C4-2B (cell line): Measurements from ENCODE around the gene GLI1.

ENCODE experiments used
- H3K27ac ChIP-seq: fragments of 450-650 bp; 2 replicates; pipeline ENCODE4 v1.5.1; 2017
- CTCF ChIP-seq: fragments of 450-650 bp; conservative IDR thresholded peaks from 2 replicates; pipeline ENCODE4 v1.5.1; 2017; ENCODE audit warnings: mild to moderate bottlenecking
- ZFX ChIP-seq: fragments of 450-650 bp; IDR thresholded peaks from 2 replicates; pipeline ENCODE4 v1.6.1; 2017

The GLI1 gene

GRCh38 chr12:57518920-57519795, 59.6 kb downstream of the GLI1 start:
- no peak for TF ChIP-seq CTCF
- TF ChIP-seq ZFX: no peak
- H3K27ac ChIP-seq: peak overlapping the region; percentile 88

GRCh38 chr12:57519796-57520052, 60.1 kb downstream of the GLI1 start:
- H3K27ac ChIP-seq: peak overlapping the region; percentile 88

GRCh38 chr12:57520053-57520818, 60.7 kb downstream of the GLI1 start, which contains the start of gene DDIT3:
TSS of gene DDIT3 (minus strand) at chr12:57520514. CDS start at chr12:57517406, 3,108 bp downstream.
- TF ChIP-seq CTCF (no peak), ZFX (peak; percentile 56; the same call in 1 of the 2 replicates)

More at GRCh38 chr12:57519796-57520052, 60.1 kb downstream of the GLI1 start:
- no peak for TF ChIP-seq CTCF
- 0 out of 2 replicates have a peak, but pooled peaks have one; percentile 65 for TF ChIP-seq ZFX

GRCh38 chr12:57521525-57522010, 62.0 kb downstream of the GLI1 start:
- H3K27ac ChIP-seq: peak overlapping the region; percentile 88
- TF ChIP-seq ZFX: no peak
- no peak for TF ChIP-seq CTCF

More at GRCh38 chr12:57520053-57520818, 60.7 kb downstream of the GLI1 start, which contains the start of gene DDIT3:
- H3K27ac ChIP-seq: peak within 1 kb of the TSS; percentile 88
